Measurements from ENCODE around the gene LTBP3.

LTBP3 gene

GRCh38 chr11:65540290-65541092 lies 17.7 kb downstream of the LTBP3 start:
- peak; percentile 84 for ATAC-seq (replicated peaks; ENCODE audit: extremely low read depth, poor library complexity, severe bottlenecking)
- H3K4me1 Mint-ChIP-seq: peaks cover 25% of the 10 kb centered on the region
- peaks cover 9% of the 10 kb centered on the region for H3K36me3 Mint-ChIP-seq (ENCODE audit: insufficient read depth)
- H3K9me3 Mint-ChIP-seq: no peaks in the 10 kb centered on the region
- no peak overlapping the region for H3K27ac Mint-ChIP-seq (ENCODE audit: low read depth)
- H3K4me3 Mint-ChIP-seq: peak overlapping the region; percentile 75
- DNase-seq (ENCODE audit: low spot score in 2 of 2): peak; percentile 83 to 87
- H3K27me3 Mint-ChIP-seq: no peaks in the 10 kb centered on the region

GRCh38 chr11:65539744-65540289 lies 18.3 kb downstream of the LTBP3 start:
- ATAC-seq (replicated peaks; ENCODE audit: extremely low read depth, poor library complexity, severe bottlenecking) (peak; percentile 79), DNase-seq (ENCODE audit: low spot score in 2 of 2) (no peak)
- no peak overlapping the region for H3K27ac Mint-ChIP-seq (ENCODE audit: low read depth)
- peak overlapping the region; percentile 75 for H3K4me3 Mint-ChIP-seq
- no peaks in the 10 kb centered on the region for H3K9me3 Mint-ChIP-seq
- no peaks in the 10 kb centered on the region for H3K27me3 Mint-ChIP-seq
- H3K4me1 Mint-ChIP-seq: peaks cover 20% of the 10 kb centered on the region
- H3K36me3 Mint-ChIP-seq (ENCODE audit: insufficient read depth): peaks cover 11% of the 10 kb centered on the region

GRCh38 chr11:65538915-65539743 lies 19.0 kb downstream of the LTBP3 start:
- peaks cover 13% of the 10 kb centered on the region for H3K36me3 Mint-ChIP-seq (ENCODE audit: insufficient read depth)
- no peak for ATAC-seq (replicated peaks; ENCODE audit: extremely low read depth, poor library complexity, severe bottlenecking)
- H3K4me1 Mint-ChIP-seq: peaks cover 13% of the 10 kb centered on the region
- no peaks in the 10 kb centered on the region for H3K27me3 Mint-ChIP-seq
- no peak overlapping the region for H3K27ac Mint-ChIP-seq (ENCODE audit: low read depth)
- no peaks in the 10 kb centered on the region for H3K9me3 Mint-ChIP-seq
- H3K4me3 Mint-ChIP-seq: no peak overlapping the region
- DNase-seq (ENCODE audit: low spot score in 2 of 2): no peak

GRCh38 chr11:65538232-65538914 lies 19.8 kb downstream of the LTBP3 start:
- Mint-ChIP-seq H3K9me3 (no peaks in the 10 kb centered on the region), H3K36me3 (ENCODE audit: insufficient read depth) (peaks cover 16% of the 10 kb centered on the region), H3K27me3 (no peaks in the 10 kb centered on the region), H3K4me1 (peaks cover 10% of the 10 kb centered on the region), H3K4me3 (peak overlapping the region; percentile 18), H3K27ac (ENCODE audit: low read depth) (no peak overlapping the region)
- ATAC-seq (replicated peaks; ENCODE audit: extremely low read depth, poor library complexity, severe bottlenecking) (no peak), DNase-seq (ENCODE audit: low spot score in 2 of 2) (no peak)

- ATAC-seq (replicated peaks; ENCODE audit: extremely low read depth, poor library complexity, severe bottlenecking) (no peak), DNase-seq (ENCODE audit: low spot score in 2 of 2) (no peak)
- Mint-ChIP-seq H3K27ac (ENCODE audit: low read depth) (no peak overlapping the region), H3K9me3 (no peaks in the 10 kb centered on the region), H3K27me3 (no peaks in the 10 kb centered on the region), H3K36me3 (ENCODE audit: insufficient read depth) (peaks cover 20% of the 10 kb centered on the region), H3K4me1 (peaks cover 10% of the 10 kb centered on the region), H3K4me3 (peak overlapping the region; percentile 18)
Observed at GRCh38 chr11:65537620-65538231, 20.4 kb downstream of the LTBP3 start.

- Mint-ChIP-seq H3K4me1 (peaks cover 10% of the 10 kb centered on the region), H3K4me3 (peak overlapping the region; percentile 18), H3K36me3 (ENCODE audit: insufficient read depth) (peaks cover 21% of the 10 kb centered on the region), H3K27me3 (no peaks in the 10 kb centered on the region), H3K27ac (ENCODE audit: low read depth) (no peak overlapping the region), H3K9me3 (no peaks in the 10 kb centered on the region)
- no peak for DNase-seq (ENCODE audit: low spot score in 2 of 2)
- ATAC-seq (replicated peaks; ENCODE audit: extremely low read depth, poor library complexity, severe bottlenecking): no peak
Observed at GRCh38 chr11:65537296-65537597, 20.9 kb downstream of the LTBP3 start.

GRCh38 chr11:65536412-65537295 lies 21.5 kb downstream of the LTBP3 start:
- no peak for ATAC-seq (replicated peaks; ENCODE audit: extremely low read depth, poor library complexity, severe bottlenecking)
- peaks cover 5% of the 10 kb centered on the region for H3K4me1 Mint-ChIP-seq
- H3K27me3 Mint-ChIP-seq: no peaks in the 10 kb centered on the region
- H3K27ac Mint-ChIP-seq (ENCODE audit: low read depth): peak overlapping the region; percentile 17
- no peak overlapping the region for H3K4me3 Mint-ChIP-seq
- peaks cover 25% of the 10 kb centered on the region for H3K36me3 Mint-ChIP-seq (ENCODE audit: insufficient read depth)
- no peaks in the 10 kb centered on the region for H3K9me3 Mint-ChIP-seq
- DNase-seq (ENCODE audit: low spot score in 2 of 2): no peak

GRCh38 chr11:65535102-65535501 lies 23.1 kb downstream of the LTBP3 start:
- DNase-seq (ENCODE audit: low spot score in 2 of 2) (no peak), ATAC-seq (replicated peaks; ENCODE audit: extremely low read depth, poor library complexity, severe bottlenecking) (no peak)
- Mint-ChIP-seq H3K4me1 (no peaks in the 10 kb centered on the region), H3K27me3 (no peaks in the 10 kb centered on the region), H3K9me3 (no peaks in the 10 kb centered on the region), H3K27ac (ENCODE audit: low read depth) (no peak overlapping the region), H3K4me3 (no peak overlapping the region), H3K36me3 (ENCODE audit: insufficient read depth) (peaks cover 34% of the 10 kb centered on the region)

GRCh38 chr11:65532388-65533064 lies 25.6 kb downstream of the LTBP3 start:
- H3K9me3 Mint-ChIP-seq: no peaks in the 10 kb centered on the region
- H3K4me1 Mint-ChIP-seq: no peaks in the 10 kb centered on the region
- peaks cover 39% of the 10 kb centered on the region for H3K36me3 Mint-ChIP-seq (ENCODE audit: insufficient read depth)
- no peak overlapping the region for H3K4me3 Mint-ChIP-seq
- ATAC-seq (replicated peaks; ENCODE audit: extremely low read depth, poor library complexity, severe bottlenecking) (no peak), DNase-seq (ENCODE audit: low spot score in 2 of 2) (no peak)
- H3K27ac Mint-ChIP-seq (ENCODE audit: low read depth): no peak overlapping the region
- no peaks in the 10 kb centered on the region for H3K27me3 Mint-ChIP-seq

GRCh38 chr11:65530157-65530496 lies 28.0 kb downstream of the LTBP3 start:
- no peak overlapping the region for H3K27ac Mint-ChIP-seq (ENCODE audit: low read depth)
- H3K4me1 Mint-ChIP-seq: peaks cover 12% of the 10 kb centered on the region
- DNase-seq (ENCODE audit: low spot score in 2 of 2): no peak
- no peaks in the 10 kb centered on the region for H3K9me3 Mint-ChIP-seq
- H3K27me3 Mint-ChIP-seq: no peaks in the 10 kb centered on the region
- ATAC-seq (replicated peaks; ENCODE audit: extremely low read depth, poor library complexity, severe bottlenecking): peak; percentile 57
- H3K4me3 Mint-ChIP-seq: no peak overlapping the region
- H3K36me3 Mint-ChIP-seq (ENCODE audit: insufficient read depth): peaks cover 38% of the 10 kb centered on the region

- no peak overlapping the region for H3K27ac Mint-ChIP-seq (ENCODE audit: low read depth)
- no peaks in the 10 kb centered on the region for H3K27me3 Mint-ChIP-seq
- no peak overlapping the region for H3K4me3 Mint-ChIP-seq
- ATAC-seq (replicated peaks; ENCODE audit: extremely low read depth, poor library complexity, severe bottlenecking) (no peak), DNase-seq (ENCODE audit: low spot score in 2 of 2) (no peak)
- H3K4me1 Mint-ChIP-seq: peaks cover 13% of the 10 kb centered on the region
- H3K9me3 Mint-ChIP-seq: no peaks in the 10 kb centered on the region
- peaks cover 38% of the 10 kb centered on the region for H3K36me3 Mint-ChIP-seq (ENCODE audit: insufficient read depth)
Observed at GRCh38 chr11:65529475-65530156, 28.5 kb downstream of the LTBP3 start.
